HL-60/S4 (cell line): ENCODE measurements around the gene PPP1R26.
"Not testable (repeated sequence)": the region's sequence is repeated elsewhere in the genome, so short reads cannot be mapped to it uniquely, and the experiment has no call there.

ENCODE experiments used
- in situ Hi-C: fragments of 300-500 bp; cut with MboI; formaldehyde crosslinking; loops from 2 replicates; pipeline ENCODE4 v1.14.3; 2022; ENCODE audit warnings: low sequenced_read_pairs

The PPP1R26 gene

GRCh38 chr9:135503371-135504261 is 24.0 kb downstream of the PPP1R26 start:
- in situ Hi-C loops: no loop called here

GRCh38 chr9:135504262-135505243 is 25.0 kb downstream of the PPP1R26 start:
- in situ Hi-C loops: no loop called here

- in situ Hi-C loops: no loop called here
Observed at GRCh38 chr9:135505406-135506187, 26.0 kb downstream of the PPP1R26 start.

- in situ Hi-C loops: no loop called here
Observed at GRCh38 chr9:135506327-135507103, 26.9 kb downstream of the PPP1R26 start.

- in situ Hi-C loops: no loop called here
Observed at GRCh38 chr9:135507104-135508035, 27.8 kb downstream of the PPP1R26 start.

- in situ Hi-C loops: no loop called here
Observed at GRCh38 chr9:135508211-135508820, 28.7 kb downstream of the PPP1R26 start.

- in situ Hi-C loops: no loop called here
Observed at GRCh38 chr9:135509458-135509857, 29.9 kb downstream of the PPP1R26 start.

- in situ Hi-C loops: no loop called here
Observed at GRCh38 chr9:135512241-135512603, 32.6 kb downstream of the PPP1R26 start.

GRCh38 chr9:135512904-135513303 is 33.3 kb downstream of the PPP1R26 start:
- in situ Hi-C loops: no loop called here

- in situ Hi-C loops: no loop called here
Observed at GRCh38 chr9:135513351-135513846, 33.8 kb downstream of the PPP1R26 start.

GRCh38 chr9:135513906-135514305 is 34.3 kb downstream of the PPP1R26 start:
- in situ Hi-C loops: not testable (repeated sequence)

- in situ Hi-C loops: no loop called here
Observed at GRCh38 chr9:135514342-135515082, 34.9 kb downstream of the PPP1R26 start.

- in situ Hi-C loops: no loop called here
Observed at GRCh38 chr9:135515083-135515951, 35.7 kb downstream of the PPP1R26 start.

- in situ Hi-C loops: no loop called here
Observed at GRCh38 chr9:135516132-135516860, 36.7 kb downstream of the PPP1R26 start.

- in situ Hi-C loops: no loop called here
Observed at GRCh38 chr9:135517407-135517822, 37.8 kb downstream of the PPP1R26 start.
